GM19238 (cell line): Measurements from ENCODE around the gene EXD1.
A peak's percentile ranks its signal among the peaks of the same experiment; 100 is the strongest.
"Not testable (repeated sequence)": the region's sequence is repeated elsewhere in the genome, so short reads cannot be mapped to it uniquely, and the experiment has no call there.

Source experiments
- DNase-seq: peaks from one replicate; pipeline ENCODE4 v3.0.0; 2011; ENCODE audit warnings: low spot score; ENCODE audit not compliant: insufficient read length

EXD1 gene

GRCh38 chr15:41230650-41231421 is at the start of gene EXD1, which contains the start of gene CHP1:
TSS of gene EXD1 (minus strand) at chr15:41230757. CDS start at chr15:41226575, 4,182 bp downstream.
TSS of gene CHP1 (plus strand) at chr15:41231268. CDS start at chr15:41231383, 115 bp downstream.
- DNase-seq, result peak; percentile 95

- no peak for DNase-seq
Observed at GRCh38 chr15:41279535-41280283, 49.2 kb upstream of the EXD1 start.

- DNase-seq, result no peak
Observed at GRCh38 chr15:41278319-41278718, 47.8 kb upstream of the EXD1 start.

GRCh38 chr15:41276831-41277230 is 46.3 kb upstream of the EXD1 start:
- no peak for DNase-seq

GRCh38 chr15:41269887-41270286 is 39.3 kb upstream of the EXD1 start:
- DNase-seq, result no peak

- DNase-seq, result no peak
Observed at GRCh38 chr15:41263891-41264351, 33.4 kb upstream of the EXD1 start.

GRCh38 chr15:41262571-41262970 is 32.0 kb upstream of the EXD1 start:
- DNase-seq, result no peak

- not testable (repeated sequence) for DNase-seq
Observed at GRCh38 chr15:41260924-41261323, 30.4 kb upstream of the EXD1 start.

GRCh38 chr15:41259546-41260189 is 29.1 kb upstream of the EXD1 start:
- DNase-seq, result no peak

GRCh38 chr15:41258750-41259471 is 28.4 kb upstream of the EXD1 start:
- no peak for DNase-seq

- DNase-seq, result no peak
Observed at GRCh38 chr15:41256577-41257038, 26.1 kb upstream of the EXD1 start.

GRCh38 chr15:41256103-41256502 is 25.5 kb upstream of the EXD1 start:
- DNase-seq, result no peak

GRCh38 chr15:41254560-41254959 is 24.0 kb upstream of the EXD1 start:
- DNase-seq, result no peak

GRCh38 chr15:41251411-41251810 is 20.9 kb upstream of the EXD1 start:
- DNase-seq, result no peak

- not testable (repeated sequence) for DNase-seq
Observed at GRCh38 chr15:41250745-41251144, 20.2 kb upstream of the EXD1 start.

- no peak for DNase-seq
Observed at GRCh38 chr15:41241221-41241964, 10.8 kb upstream of the EXD1 start.

GRCh38 chr15:41238100-41238499 is 7.5 kb upstream of the EXD1 start:
- no peak for DNase-seq

GRCh38 chr15:41235929-41236328 is 5.4 kb upstream of the EXD1 start:
- no peak for DNase-seq

- not testable (repeated sequence) for DNase-seq
Observed at GRCh38 chr15:41235228-41235627, 4.7 kb upstream of the EXD1 start.

GRCh38 chr15:41233367-41233771 is 2.8 kb upstream of the EXD1 start:
- DNase-seq, result no peak
